ENCODE results near the gene EPHB2. TPM values are rescaled to one million over a fixed set of nuclear protein-coding genes. Genes with fewer than 3 reads are reported as not detected.

Gene EPHB2
- total RNA-seq, 1 donor from 2014 or later: 62.0 TPM

DNA sequence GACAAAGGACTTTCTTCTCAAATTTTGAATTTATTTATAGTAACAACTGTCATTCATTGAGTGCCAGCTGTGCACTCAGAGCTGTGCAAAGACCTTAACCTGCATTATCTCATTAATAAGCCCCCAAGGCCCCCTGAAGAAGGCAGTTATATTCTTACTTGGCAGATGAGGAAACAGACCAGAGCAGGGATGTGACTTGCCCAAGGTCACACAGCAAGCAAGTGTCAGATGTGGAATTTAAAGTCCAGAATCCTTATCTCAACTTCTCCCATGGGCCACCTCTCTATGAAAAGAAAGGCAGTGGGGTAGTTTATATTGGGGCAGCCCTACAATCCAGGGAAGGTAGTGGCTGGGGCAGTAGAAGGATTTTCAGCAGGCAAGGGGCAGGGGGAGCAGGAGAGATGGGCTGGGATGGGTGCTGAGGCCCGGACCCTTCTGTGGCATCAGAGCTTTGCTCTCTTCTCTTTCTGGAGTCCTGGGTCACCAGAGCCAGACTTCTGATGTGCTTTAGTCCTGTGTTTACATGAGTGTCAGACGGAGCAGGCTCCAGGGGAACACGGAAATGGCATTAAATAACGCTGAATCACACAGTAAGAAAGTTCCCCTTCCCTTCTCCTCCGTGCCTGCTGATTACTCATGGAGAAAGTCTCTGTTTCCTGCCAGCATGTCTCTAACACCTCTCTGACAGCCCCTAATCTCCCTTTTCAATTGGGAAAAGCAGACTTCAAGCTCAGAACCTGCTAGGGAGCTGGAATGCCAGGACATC, 39.5 kb downstream of the EPHB2 start:
- peak; percentile 75 for DNase-seq (ENCODE audit: low read depth, low spot score)

DNA sequence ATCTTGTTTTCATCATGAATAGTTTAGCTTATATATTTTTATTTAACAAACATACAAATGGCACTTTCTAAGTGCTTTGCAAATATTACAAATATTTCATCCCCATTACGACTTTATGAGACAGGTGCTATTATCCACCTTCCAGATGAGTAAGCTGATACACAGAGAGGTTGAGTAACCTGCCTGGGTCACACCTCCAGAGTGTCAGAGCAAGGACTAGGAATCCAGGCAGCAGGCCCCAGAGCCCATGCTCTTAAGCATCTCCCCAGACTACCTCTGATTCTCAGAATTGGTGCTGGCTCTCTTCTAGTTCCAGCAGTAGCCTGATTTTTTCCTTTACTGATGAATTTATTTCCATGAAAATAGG, 40.0 kb downstream of the EPHB2 start:
- DNase-seq (ENCODE audit: low read depth, low spot score): no peak

DNA sequence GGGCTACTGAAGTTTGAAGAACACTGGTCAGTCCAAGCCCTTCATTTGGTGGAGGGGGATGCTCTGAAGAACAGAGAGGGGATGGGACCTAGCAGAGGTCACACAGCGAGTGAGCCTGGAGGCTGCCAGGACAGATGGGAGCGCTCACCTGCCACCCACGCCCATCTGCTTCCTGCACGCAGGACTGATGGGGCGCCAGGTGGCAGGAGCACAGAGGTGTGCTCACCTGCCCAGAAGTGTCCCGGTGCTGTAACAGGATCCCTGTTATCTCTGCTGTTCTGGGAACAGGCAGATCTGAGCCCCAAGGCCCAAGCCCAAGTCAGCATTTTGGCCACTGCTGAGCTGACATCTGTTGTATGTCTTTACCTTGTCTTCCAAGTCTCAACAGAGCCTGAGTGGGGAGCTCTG, 40.5 kb downstream of the EPHB2 start:
- no peak for DNase-seq (ENCODE audit: low read depth, low spot score)

DNA sequence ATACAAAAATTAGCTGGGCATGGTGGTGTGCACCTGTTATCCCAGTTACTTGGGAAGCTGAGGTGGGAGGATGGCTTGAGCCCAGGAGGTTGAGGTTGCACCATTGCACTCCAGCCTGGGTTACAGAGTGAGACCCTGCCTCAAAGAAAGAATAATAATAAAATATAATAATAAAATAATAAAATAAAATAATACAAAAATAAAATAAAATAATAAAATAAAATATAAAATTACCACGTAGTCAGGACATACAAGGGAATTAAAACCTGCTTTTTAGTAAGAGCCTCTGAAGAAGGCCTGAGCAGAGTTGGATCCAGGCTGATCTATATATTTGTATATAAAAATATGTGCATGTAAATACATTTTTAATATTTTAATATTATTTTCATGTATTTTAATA, 41.7 kb downstream of the EPHB2 start:
- no peak for DNase-seq (ENCODE audit: low read depth, low spot score)

DNA sequence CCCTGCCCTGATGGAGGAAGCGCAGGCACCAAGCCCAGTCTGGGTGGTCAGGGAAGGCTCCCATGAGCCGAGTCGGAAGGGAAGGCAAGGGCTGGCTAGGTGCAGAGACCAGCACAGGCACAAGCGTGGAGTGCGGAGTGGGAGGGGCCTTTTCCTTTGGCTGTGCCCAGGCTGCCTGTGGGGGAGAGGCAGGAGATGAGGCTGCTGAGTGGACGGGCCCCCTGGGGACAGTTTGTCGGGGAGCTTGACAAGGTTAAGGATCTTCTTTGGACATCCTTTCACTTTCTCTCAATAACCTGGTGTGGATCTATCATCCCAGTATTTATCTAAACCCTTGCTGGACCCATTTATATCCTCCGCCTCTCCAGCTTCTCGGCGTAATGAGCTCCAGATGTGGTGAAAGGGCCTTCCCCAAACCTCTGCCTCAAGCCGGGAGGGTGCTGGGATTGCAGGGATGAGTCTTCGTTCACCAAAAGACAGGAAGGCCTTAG, 42.9 kb downstream of the EPHB2 start:
- no peak for DNase-seq (ENCODE audit: low read depth, low spot score)

DNA sequence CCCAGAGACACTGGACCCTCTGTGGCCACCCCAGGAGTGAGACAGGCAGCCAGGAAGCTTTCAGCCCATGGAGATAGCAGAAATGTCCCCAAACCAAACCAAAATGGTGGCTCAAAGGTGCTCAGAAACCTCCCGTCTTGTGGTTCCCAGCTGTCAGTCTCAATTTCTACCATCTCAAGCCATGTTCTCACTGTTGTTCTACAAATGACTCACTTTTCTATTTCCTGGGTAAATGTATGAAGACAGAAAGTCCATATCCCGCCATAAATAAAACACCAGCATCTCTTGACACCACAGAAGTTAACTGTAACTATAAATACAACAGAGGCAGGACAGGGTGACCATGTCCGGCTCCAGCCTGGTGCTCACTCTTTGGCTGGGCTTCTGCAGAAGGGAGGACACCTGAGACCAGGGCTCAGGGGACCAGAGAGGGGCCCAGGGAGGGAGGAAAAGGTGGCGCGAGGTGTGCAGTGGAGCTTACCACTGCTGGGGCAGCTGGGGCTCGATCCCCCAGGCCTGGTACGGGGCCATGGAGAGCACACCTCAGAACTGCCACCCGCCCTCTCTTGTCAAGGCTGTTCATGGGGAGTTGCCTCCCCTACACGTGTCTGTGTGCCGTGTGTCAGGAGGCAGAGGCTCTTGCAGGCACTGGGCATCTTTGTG, 43.6 kb downstream of the EPHB2 start:
- DNase-seq (ENCODE audit: low read depth, low spot score): no peak

DNA sequence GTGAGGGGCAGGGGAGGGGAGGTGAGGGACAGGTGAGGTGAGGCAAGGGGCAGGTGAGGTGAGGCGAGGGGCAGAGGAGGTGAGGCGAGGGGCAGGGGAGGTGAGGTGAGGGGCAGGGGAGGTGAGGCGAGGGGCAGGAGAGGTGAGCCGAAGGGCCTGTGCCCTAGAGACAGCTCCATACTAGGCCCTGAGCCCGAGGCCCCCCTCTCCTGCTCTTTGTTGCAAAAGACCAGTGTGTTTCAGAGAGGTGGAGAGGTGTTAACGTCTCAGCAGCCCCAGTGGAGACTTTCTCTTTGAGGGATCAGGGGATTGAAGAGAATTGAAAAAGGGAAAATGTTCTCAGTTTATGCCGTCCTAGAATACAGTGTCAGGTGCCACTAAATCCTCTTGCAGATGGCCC, 44.2 kb downstream of the EPHB2 start:
- DNase-seq (ENCODE audit: low read depth, low spot score): no peak

DNA sequence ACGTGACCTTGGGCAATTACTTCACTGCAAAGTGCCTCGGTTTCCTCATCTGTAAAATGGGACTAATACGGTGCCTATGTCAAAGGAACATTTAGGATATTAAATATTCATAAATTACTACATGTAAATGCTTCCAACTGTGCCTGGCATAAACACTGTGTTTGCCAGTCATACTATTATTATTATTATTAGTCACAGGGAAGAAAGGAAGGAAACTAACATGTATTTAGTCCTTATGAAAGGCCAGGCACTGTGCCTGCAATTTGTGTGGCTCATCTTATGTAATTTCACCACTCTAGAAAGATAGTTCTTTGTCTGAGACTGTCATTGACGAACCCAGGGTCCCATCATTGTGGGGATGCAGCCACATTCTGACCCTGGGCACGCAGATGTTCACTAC, 45.0 kb downstream of the EPHB2 start:
- DNase-seq (ENCODE audit: low read depth, low spot score): peak; percentile 47

DNA sequence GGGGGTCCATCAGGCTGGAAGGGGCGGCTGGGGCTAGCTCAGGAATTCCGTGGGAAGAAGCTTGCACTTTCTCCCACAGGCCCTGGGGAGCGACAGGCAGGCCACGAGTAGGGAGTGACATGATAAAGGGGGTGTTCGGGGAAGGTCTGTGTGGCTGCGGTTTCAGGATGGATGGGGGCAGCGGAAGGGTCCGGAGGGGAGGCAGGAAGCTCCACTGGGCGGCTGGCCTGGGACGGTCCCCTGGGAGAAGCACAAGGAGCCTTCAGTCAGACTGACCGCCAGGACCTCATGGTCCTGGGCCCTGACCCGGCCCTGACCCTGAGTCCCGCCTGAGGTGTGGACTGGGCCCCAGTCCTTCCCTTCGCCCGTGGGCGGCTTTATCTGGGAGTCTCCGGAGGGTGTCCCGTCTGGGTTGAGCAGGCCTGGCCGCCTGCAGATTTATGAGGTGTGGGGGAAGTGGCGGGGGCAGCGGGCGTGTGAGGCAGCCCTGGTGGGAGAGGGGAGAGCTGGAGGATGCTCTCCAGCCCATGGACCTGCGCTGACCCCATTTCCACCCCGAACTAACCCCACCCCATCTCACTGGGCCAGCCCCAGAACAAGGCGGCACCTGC, 45.6 kb downstream of the EPHB2 start:
- no peak for DNase-seq (ENCODE audit: low read depth, low spot score)

DNA sequence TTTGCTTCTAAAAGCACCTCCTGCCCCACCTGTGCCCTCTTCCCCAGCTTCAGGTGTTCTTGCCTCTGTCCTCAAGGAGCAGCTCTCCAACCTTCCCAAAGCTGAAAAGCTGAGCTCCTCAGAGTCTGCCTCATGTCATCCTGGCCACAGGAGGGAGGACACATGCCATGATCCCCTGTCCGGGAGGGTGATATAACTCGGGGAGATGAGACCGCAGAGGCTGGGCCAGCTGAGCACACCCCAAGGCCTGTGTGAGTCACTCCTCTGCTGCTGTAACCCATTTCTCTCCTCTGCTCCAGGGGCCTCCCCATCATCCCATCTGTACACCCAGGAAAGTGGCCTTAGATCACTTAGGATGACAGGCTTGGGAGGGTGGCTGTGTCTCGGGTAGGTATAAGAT, 49.8 kb downstream of the EPHB2 start:
- DNase-seq (ENCODE audit: low read depth, low spot score): no peak

DNA sequence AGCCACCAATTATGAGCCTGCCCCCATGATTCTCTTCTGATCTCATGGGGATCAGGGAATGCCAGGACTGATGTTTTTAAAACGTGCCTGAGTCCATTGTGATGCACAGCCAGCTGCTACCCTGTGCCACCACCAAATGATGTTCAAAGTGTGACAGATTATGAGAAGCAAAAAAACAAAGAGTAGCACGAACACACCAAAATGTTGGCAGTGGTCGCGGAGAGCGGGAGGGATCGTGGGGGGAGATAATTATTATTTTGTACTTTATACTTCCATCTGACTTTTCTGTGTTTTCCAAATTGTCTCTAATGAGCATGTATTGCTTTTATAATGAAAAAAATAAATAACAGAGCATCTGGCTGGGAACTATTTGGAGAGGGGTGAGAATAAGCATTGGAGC, 50.5 kb downstream of the EPHB2 start:
- DNase-seq (ENCODE audit: low read depth, low spot score): no peak

DNA sequence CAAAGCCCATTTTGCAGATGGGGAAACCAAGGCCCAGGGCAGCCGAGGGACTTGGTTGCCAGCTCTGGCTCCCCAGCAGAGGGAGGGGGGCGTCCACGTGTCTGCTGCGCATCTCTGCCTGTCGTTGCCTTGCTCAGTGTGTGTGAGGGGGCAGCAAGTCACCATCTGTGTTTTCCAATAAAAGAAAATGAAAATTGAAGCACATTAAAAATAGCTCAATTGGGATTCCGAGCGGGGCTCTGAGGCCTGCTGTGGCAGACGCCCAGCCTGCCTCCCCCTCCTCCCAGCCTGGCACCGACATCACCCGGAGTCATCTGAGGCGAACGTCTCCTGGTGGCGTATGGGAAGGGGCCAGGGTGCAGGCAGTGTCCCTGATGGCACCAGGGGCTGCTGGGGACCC, 51.2 kb downstream of the EPHB2 start:
- no peak for DNase-seq (ENCODE audit: low read depth, low spot score)

DNA sequence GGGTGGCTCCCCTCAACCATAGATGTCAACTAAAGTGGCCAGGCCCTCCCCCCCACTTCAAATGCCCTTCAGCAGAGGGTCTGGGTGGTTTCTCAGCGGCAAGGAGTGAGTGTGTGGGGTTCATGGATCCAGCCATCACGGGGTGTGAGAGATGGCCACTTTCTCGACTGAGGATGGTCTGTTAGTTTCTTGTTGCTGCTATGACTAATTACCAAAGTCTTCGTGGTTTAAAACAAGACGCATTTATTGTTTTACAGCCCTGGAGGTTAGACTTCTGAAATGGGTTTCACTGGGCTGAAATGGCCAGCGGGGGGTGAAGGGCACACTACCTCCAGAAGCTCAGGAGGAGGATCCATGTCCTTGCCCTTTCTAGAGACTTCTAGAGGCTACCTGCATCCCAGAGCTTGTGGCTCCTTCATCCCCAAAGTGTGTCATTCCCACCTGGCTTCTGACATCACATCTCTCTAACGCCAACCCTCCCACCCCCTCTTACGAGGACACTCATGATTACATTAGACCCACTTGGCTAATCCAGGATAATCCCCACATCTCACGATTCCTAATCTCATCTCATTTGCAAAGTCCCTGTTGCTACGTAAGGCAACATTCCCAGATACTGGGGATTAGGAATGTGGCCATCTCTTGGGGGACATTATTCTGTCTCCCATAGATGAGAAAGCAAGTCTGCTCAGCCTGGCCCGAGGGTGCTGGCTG, 53.0 kb downstream of the EPHB2 start:
- no peak for DNase-seq (ENCODE audit: low read depth, low spot score)

DNA sequence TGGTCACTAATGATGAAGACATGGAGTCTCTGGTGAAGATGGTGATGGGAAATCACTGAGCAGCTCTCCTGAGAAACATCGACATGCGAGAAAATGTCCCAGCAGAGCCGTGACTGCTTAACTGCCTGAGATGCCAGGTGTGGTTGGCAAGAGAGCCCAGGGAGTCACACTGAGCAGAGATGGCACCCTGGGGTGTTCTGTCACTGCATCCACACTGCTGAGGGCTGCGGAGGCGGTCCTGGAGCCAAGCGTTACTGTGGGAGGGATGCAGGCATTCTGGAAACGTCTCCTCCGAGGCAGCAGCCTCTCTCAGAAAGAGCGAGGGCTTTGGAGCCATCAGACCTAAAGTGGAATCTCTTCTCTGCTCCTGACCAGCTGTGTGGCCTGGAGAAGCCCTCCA, 57.2 kb downstream of the EPHB2 start:
- DNase-seq (ENCODE audit: low read depth, low spot score): no peak

DNA sequence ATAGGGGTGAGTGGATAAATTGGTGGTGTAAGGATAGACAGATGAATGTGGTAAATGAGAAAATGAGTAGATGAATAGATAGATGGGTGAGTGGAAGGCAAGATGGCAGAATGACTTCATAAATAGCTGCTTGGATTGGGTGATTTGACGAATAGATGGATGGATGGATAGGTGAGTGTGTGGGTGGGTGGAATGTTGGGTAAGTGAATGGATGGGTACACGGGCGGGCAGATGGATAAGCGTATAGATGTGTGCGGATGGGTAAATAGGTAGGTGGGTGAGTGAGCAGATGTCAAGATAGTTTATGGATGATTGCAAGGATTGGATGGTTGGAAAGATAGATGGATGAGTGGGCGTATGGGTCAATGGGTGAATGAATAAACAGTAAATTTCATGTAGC, 59.3 kb downstream of the EPHB2 start:
- DNase-seq (ENCODE audit: low read depth, low spot score): no peak

DNA sequence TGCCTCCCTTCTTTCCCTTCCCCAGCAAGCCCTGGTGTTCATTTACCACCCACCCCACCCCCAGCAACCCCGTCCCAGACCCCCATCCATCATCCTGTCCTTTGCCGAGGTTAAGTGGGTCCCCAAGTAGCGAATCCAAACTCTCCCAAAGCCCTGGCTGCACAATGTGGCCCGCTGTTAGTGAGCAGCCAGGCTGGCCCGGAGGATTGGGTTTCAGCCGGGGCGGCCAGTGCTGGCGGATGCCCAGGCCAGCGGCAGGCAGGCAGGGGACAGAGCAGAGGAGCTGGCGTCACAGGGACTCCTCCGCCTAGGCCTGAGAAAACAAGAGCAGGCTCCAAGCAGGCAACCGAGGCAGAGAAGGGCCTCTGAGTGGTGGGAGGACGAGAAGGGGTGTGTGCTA, 61.4 kb downstream of the EPHB2 start:
- DNase-seq (ENCODE audit: low read depth, low spot score): no peak

DNA sequence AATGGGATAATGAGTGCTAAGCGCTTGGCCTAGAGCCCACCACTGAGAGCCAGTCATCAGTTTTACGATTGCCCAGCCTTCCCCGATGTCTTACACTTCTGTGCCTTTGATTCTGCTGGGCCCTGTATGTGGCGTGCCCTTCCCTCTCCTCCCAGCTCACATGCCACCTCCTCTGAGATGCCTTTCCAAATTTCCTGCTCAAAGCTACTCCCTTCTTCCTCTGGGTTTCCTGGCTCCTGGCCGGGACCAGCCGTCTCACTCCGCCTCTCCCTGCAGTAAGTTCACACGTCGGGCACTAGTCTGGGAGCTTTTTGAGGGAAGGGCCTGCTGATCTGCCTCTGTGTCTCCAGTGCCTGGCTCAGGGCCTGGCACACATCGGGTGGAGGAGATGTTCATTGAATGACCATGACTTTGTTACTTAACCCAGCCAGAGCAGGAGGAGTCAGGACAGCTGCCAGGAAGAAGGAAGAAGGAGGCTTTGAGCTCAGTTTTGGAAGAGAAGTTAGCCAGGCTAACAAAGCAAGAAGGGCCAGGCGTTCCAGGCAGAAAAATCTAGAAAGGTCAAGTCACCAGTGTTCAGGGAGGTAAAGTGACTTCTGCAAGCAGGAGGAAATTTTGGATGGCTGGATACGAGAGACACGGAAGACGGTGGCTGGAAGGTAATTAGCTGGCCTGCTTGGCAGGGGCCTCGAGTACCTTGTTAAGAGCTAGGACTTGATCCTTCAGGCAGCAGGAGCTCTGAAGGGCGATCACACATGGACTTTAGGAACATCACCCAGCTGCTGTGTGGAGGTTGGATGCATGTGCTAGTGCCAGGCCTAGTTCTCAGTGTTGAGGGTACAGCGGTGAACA, 63.6 kb downstream of the EPHB2 start:
- DNase-seq (ENCODE audit: low read depth, low spot score): no peak

DNA sequence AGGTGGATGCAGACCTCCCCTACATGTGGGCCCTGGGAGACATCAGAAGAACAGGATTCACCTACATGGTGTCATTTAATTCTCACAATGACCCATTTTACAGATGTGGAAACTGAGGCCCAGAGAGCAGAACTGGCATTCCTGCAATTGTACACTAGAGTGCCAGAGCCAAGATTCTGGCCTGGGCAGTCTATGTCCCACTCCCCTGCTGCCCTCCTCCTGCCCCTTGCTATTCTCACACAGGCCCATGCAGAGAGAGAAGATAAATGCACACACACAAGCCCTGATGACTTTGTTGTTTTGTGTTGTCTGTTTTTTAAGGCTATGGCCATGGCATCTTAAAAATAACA, 64.2 kb downstream of the EPHB2 start:
- DNase-seq (ENCODE audit: low read depth, low spot score): no peak

DNA sequence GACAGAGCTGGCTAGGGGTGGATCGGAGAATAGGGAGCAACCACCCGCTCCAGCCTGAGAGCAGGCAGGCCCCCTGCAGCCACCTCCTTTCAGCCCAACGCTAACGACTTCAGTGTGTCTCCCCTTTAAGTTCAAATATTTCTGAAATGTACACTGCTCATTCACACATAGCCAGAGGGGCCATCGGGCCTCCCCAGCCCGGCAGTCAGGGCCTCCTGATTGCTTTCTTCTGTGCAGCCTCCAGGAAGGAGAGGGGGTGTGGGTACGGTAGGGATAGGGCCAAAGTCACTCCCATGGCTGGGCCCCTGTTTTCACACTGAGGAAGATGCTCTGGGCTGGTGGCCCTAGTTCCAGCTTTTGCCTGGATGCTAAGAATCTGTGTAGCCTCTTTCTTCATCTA, 64.8 kb downstream of the EPHB2 start:
- DNase-seq (ENCODE audit: low read depth, low spot score): no peak

DNA sequence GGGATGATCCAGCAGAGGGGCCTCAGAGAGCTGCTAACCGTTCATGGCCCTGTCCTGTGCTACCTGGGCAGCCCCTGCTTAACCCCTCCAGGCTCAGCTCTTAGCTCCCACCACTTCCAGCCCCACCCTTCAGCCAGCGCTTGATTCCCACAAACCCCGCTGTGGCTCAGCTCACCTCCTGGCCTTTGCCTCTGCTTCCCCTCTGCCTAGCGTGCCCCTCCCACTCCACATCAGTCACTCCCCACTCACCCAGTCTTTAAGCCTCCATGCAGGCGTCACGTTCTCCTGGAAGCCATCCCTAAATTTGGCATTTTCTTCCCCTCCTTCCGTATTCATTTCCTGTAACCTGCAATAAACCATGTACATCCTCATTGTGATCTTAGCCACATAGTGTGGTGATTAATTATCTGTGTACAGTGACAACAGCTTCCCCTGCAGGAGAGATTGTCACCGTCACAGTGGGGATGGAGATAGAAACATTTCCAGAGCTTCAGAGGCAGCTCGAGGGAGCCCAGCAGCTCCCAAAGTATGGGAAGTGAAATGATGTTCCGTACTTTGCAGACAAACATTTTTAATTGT, 65.5 kb downstream of the EPHB2 start:
- no peak for DNase-seq (ENCODE audit: low read depth, low spot score)
